Measurements from ENCODE around the gene FHAD1.
"Not testable (repeated sequence)": the region's sequence is repeated elsewhere in the genome, so short reads cannot be mapped to it uniquely, and the experiment has no call there.

Gene FHAD1

GRCh38 chr1:15279576-15280230 is 32.7 kb downstream of the FHAD1 start:
- DNase-seq, result no peak

- no peak for DNase-seq
These were observed 33.4 kb downstream of the FHAD1 start for GRCh38 chr1:15280416-15280815.

DNA sequence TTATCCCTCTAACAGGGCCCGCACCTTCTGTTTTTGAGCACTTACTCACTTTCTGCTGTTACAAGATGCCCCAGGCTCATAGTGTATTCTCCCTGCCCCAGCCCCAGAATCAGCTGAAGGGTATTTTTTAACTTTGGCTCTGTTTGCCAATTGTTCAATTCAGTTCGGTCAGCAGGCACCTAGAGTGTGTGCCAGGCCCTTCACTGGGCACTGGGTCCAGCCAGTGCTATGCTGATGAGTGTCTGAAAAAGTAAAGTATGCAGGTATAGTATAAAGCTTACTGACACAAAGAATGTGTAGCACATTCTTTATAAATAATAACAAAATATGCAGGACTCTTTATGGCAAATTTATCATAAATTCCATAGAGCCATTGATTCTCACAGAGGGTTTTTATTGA is 35.0 kb downstream of the FHAD1 start:
- no peak for DNase-seq

DNA sequence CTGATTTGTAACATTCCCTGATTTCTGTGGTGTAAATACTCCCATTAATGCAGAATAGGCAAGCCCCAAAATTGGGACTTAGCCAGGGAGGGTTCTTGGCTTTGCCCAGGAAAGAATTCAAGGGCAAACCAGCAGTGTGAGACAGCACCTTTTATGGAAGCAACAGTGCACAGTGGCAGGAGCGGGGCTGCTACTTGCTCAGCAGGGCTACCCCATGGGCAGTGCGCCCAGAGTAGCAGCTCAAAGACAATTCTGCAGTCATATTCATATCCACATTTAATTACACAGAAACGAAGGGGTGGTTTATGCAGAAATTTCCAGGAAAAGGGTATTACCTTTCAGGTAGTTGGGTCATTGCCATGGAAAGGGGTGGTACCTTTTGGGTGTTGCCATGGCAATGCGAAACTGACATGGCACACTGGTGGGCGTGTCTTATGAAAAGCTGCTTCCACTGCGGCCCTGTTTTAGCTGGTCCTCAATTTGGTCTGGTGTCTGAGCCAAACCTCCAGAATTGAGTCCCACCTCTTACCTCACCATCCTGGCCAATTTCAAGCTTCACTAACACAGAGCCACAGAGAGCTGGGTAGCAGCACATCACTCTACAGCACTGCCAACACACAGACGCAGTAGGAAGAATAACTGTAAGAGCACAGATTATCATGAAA is 35.9 kb downstream of the FHAD1 start:
- DNase-seq, result peak; percentile 59

GRCh38 chr1:15283526-15283925 is 36.5 kb downstream of the FHAD1 start:
- peak; percentile 39 for DNase-seq

- DNase-seq, result no peak
These were observed 39.4 kb downstream of the FHAD1 start for GRCh38 chr1:15286452-15286851.

DNA sequence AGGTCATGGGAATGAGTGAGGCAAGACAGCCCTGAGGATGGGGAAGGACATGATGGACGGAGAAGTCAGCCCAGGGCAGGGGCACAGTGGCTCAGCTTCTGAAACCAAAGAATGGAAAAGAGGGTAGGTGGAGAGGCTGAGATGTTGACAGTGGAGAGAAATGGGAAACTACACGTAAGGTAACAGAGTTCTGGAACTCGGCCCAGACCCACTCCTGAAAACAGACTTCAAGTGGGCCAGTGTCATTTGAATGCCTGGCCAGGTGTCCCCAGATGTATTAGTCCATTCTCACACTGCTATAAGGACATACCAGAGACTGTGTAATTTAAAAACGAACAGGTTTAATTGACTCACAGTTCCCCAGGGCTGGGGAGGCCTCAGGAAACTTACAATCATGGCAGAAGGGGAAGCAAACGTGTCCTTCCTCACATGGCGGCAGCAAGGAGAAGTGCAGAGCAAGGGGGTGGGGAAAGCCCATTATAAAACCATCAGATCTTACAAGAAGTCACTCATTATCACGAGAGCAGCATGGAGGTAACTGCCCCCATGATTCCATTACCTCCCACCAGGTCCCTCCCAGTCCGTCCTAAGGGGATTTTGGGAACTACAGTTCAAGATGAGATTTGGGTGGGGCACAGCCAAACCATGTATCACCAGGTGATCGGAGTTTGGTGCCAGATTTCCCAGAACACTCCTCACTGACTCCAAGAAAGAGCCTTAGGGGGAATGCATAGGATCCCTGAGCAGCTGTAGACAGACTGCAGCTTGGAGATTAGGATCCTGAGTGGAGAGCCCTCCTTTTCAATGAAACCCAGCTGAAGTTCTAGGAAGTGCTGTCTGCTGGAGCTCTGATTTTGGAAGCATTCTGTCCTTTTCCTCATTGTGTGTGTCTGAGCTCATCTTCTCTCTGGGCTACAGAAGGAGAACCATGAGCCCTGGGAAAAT is 40.3 kb downstream of the FHAD1 start:
- DNase-seq, result no peak

- peak; percentile 56 for DNase-seq
These were observed 41.3 kb downstream of the FHAD1 start for GRCh38 chr1:15288173-15288926.

GRCh38 chr1:15289251-15289651 is 42.2 kb downstream of the FHAD1 start:
- DNase-seq, result no peak

DNA sequence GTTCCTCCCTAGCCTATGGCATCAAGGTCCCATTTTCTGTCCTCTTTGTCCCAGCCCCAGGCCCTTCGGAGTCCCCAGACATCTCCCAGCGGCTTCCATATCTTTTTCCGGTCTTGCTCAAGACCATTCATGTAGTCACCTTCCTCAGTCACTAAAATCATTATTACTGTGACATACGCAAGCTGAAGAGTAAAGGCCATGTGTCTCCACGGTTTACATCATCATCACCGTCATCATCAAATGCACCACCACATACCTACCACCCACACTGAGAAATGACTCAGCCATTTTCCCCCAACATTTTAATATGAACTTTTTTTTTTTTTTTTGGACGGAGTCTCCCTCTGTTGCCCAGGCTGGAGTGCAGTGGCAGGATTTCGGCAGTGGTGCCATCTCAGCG is 43.4 kb downstream of the FHAD1 start:
- no peak for DNase-seq

- no peak for DNase-seq
These were observed 48.7 kb downstream of the FHAD1 start for GRCh38 chr1:15295696-15296095.

- no peak for DNase-seq
These were observed 49.7 kb downstream of the FHAD1 start for GRCh38 chr1:15296585-15297321.

- DNase-seq, result not testable (repeated sequence)
These were observed 51.0 kb downstream of the FHAD1 start for GRCh38 chr1:15297975-15298374.

- DNase-seq, result no peak
These were observed 52.2 kb downstream of the FHAD1 start for GRCh38 chr1:15299179-15299578.

- DNase-seq, result no peak
These were observed 52.8 kb downstream of the FHAD1 start for GRCh38 chr1:15299806-15300205.

GRCh38 chr1:15303935-15304334 is 56.9 kb downstream of the FHAD1 start:
- DNase-seq, result peak; percentile 41

DNA sequence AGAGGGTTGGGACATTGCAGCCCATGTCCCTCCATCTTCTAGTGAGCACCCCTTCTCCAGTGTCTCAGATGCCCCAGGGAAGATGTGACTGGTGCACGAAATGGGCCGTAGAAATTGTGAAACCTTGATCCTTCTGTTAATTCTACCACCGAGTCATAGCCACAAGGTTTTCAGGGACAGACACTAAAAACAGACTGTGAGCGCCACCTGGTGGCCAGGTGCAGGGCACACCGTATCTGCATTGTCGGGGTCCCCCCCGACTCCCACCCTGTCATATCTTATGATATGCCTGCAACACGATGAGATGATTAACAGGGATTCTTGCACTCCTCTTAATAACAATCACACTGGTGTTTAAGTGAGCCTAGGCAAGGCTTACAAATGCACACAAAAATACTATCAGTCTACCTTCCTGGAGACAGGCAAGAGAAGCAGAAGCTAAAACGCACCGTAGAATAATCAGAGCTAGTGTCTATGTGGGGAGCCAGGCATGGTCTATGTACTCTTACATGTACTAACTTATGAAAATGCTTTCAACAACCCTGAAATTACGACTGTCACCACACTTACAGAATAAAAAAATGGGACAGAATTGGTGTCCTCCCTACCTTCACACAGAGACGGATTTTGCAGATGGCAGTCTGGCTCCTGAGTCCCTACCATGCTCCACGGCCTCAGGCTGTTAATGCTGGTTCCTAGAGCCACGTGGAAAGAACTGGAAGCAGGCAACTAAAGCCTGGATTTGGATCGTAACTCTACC is 57.9 kb downstream of the FHAD1 start:
- peak; percentile 67 for DNase-seq

DNA sequence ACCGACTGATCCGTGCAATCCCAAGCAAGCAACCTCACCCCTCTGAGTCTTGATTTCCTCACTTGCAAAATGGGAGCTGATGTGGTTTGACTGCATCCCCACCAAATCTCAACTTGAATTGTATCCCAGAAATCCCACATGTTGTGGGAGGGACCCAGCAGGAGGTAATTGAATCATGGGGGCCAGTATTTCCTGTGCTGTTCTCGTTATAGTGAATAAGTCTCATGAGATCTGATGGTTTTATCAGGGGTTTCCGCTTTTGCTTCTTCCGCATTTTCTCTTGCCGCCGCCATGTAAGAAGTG is 58.4 kb downstream of the FHAD1 start:
- no peak for DNase-seq

- not testable (repeated sequence) for DNase-seq
These were observed 59.3 kb downstream of the FHAD1 start for GRCh38 chr1:15306352-15306751.

GRCh38 chr1:15308135-15308534 is 61.1 kb downstream of the FHAD1 start:
- DNase-seq, result no peak

GRCh38 chr1:15308621-15309027 is 61.6 kb downstream of the FHAD1 start:
- no peak for DNase-seq

DNA sequence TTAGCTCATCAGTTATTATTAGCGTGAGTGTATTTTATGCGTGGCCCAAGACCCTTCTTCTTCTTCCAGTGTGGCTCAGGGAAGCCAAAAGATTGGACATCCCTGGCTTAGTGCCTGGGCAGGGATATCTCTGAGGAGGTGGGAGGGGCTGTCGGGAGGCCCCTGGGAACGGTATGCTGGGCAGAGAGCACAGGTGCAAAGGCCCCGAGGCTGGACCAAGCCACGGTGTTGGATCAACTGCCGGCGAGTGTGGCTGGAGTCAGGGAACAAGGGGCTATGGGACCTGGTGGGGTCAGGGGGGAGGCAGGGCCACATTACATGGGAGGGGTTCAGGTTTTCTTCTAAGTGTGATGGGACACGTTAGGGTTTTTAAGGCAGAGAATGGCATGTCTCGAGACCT is 62.7 kb downstream of the FHAD1 start:
- no peak for DNase-seq

Measured in NCI-H2171 treated with DMSO at 0.1 percent for 48 hours (cell line).